Endothelial cell of umbilical vein (primary cell): Measurements from ENCODE around the gene IFT88. TPM values are rescaled to one million over a fixed set of nuclear protein-coding genes. Genes with fewer than 3 reads are reported as not detected.

Experiments used
- BruUV-seq: library from RNA; stranded (reverse); fragments of 400-500 nt; replicated peaks from 2 replicates; lab custom pipeline; 2021; lab: Mats Ljungman, UMichigan
- CTCF ChIA-PET: fragments of 300-600, 350-600 bp; sonication (Branson Sonifier 250); formaldehyde crosslinking; loops from one replicate; lab custom pipeline; 2021; ENCODE audit warnings: antibody characterized with exemption, inconsistent platforms; lab: Charles Lee
- POLR2A ChIA-PET: fragments of 300-600, 350-600 bp; sonication (Branson Sonifier 250); formaldehyde crosslinking; loops from one replicate; lab custom pipeline; 2021; ENCODE audit warnings: antibody characterized with exemption, inconsistent platforms; lab: Charles Lee
- DNase-seq: peaks from one replicate; pipeline ENCODE4 v3.0.0-alpha.2; 2011; ENCODE audit warnings: low read depth, low spot score
- FAIRE-seq: peaks from 2 replicates; lab custom pipeline; 2011; peaks lifted over from hg19 to GRCh38; lab: Jason Lieb, UNC
- H2AFZ ChIP-seq: 2 replicates; pipeline ENCODE4 v1.6.0; 2012; ENCODE audit warnings: low read depth, low read length, control low read depth, inconsistent platforms
- H3K27ac ChIP-seq: 2 replicates; pipeline ENCODE4 v1.5.1; 2011; ENCODE audit warnings: low read depth, mild to moderate bottlenecking, control low read depth, low read length, moderate library complexity; ENCODE audit not compliant: insufficient read depth
- H3K27me3 ChIP-seq, 2 experiments: 2 replicates each; pipeline versions ENCODE4 v1.6.0 to v1.6.1; 2011; ENCODE audit warnings: low read length in 2 of 2, mixed read lengths in 1 of 2; ENCODE audit not compliant: control insufficient read depth in 2 of 2, insufficient read depth in 2 of 2
- H3K36me3 ChIP-seq, 2 experiments: 2 replicates in 1 of 2; 3 replicates in 1 of 2; pipeline ENCODE4 v1.5.1; 2011; ENCODE audit warnings: low read length in 2 of 2, mild to moderate bottlenecking in 1 of 2, moderate library complexity in 1 of 2; ENCODE audit not compliant: control insufficient read depth in 2 of 2, insufficient read depth in 2 of 2; ENCODE audit errors: extremely low read depth in 1 of 2
- H3K4me1 ChIP-seq: 3 replicates; pipeline ENCODE4 v1.5.1; 2011; ENCODE audit warnings: mild to moderate bottlenecking, low read length; ENCODE audit not compliant: control insufficient read depth, insufficient read depth; ENCODE audit errors: extremely low read depth
- H3K4me2 ChIP-seq: 2 replicates; pipeline ENCODE4 v1.6.1; 2011; ENCODE audit warnings: low read length, control low read depth, mixed read lengths; ENCODE audit not compliant: insufficient read depth
- H3K4me3 ChIP-seq, 3 experiments: fragments of 200-600 bp in 1 of 3; sonication (generic), shearing (Covaris generic) in 1 of 3; replicated peaks in 1 of 3; 2 replicates each; pipeline ENCODE4 v1.5.1; 2011 to 2016; ENCODE audit warnings: control low read depth in 3 of 3, low read length in 3 of 3, mild to moderate bottlenecking in 2 of 3, inconsistent platforms in 1 of 3, low read depth in 1 of 3, moderate library complexity in 1 of 3; ENCODE audit not compliant: insufficient read depth in 1 of 3
- H3K79me2 ChIP-seq: 2 replicates; pipeline ENCODE4 v1.6.0; 2012; ENCODE audit warnings: low read length, inconsistent platforms; ENCODE audit not compliant: control insufficient read depth, insufficient read depth
- H3K9ac ChIP-seq: replicated peaks from 2 replicates; pipeline ENCODE3; 2011; ENCODE audit warnings: low read length, control low read depth; ENCODE audit not compliant: insufficient read depth; ENCODE audit errors: extremely low read depth
- H3K9me1 ChIP-seq: replicated peaks from 3 replicates; pipeline ENCODE4 v1.6.0; 2011; ENCODE audit warnings: mild to moderate bottlenecking, low read length; ENCODE audit not compliant: control insufficient read depth, insufficient read depth; ENCODE audit errors: extremely low read depth
- H3K9me3 ChIP-seq: replicated peaks from 2 replicates; pipeline ENCODE4 v1.5.1; 2012; ENCODE audit warnings: low read length, inconsistent platforms; ENCODE audit not compliant: control insufficient read depth, insufficient read depth
- H4K20me1 ChIP-seq: replicated peaks from 2 replicates; pipeline ENCODE3; 2011; ENCODE audit warnings: mild to moderate bottlenecking, low read length; ENCODE audit not compliant: control insufficient read depth, insufficient read depth; ENCODE audit errors: extremely low read depth
- EZH2 ChIP-seq: IDR thresholded peaks from 2 replicates; pipeline ENCODE4 v1.6.1; 2012; ENCODE audit warnings: borderline replicate concordance, low read depth, mild to moderate bottlenecking, moderate library complexity, low read length, inconsistent platforms; ENCODE audit not compliant: severe bottlenecking
- FOS ChIP-seq: IDR thresholded peaks from 2 replicates; pipeline ENCODE4 v1.6.1; 2011; ENCODE audit warnings: mild to moderate bottlenecking, low read length, moderate library complexity, borderline replicate concordance; ENCODE audit not compliant: insufficient read depth
- GATA2 ChIP-seq: IDR thresholded peaks from 2 replicates; pipeline ENCODE4 v1.7.0; 2011; ENCODE audit warnings: low read depth, mild to moderate bottlenecking, moderate library complexity, mixed read lengths, low read length; ENCODE audit not compliant: insufficient read length, insufficient read depth
- JUN ChIP-seq: IDR thresholded peaks from 2 replicates; pipeline ENCODE4 v1.6.1; 2011; ENCODE audit warnings: borderline replicate concordance, low read depth; ENCODE audit not compliant: insufficient read length, insufficient read depth
- MYC ChIP-seq: IDR thresholded peaks from one replicate; pipeline ENCODE4 v1.6.1; 2011; ENCODE audit warnings: mild to moderate bottlenecking, low read depth, low read length
- POLR2A ChIP-seq: IDR thresholded peaks from 2 replicates; pipeline ENCODE4 v1.6.1; 2012; ENCODE audit warnings: low read depth, mild to moderate bottlenecking, control low read depth, low read length
- POLR2AphosphoS5 ChIP-seq: IDR thresholded peaks from 2 replicates; pipeline ENCODE4 v1.6.1; 2012; ENCODE audit warnings: low read depth, mild to moderate bottlenecking, control low read depth, low read length, moderate library complexity; ENCODE audit not compliant: insufficient read depth
- dilution Hi-C: fragments of 300-500 bp; cut with MboI; formaldehyde crosslinking; loops from one replicate; pipeline ENCODE4 v1.15.0; 2019; ENCODE audit warnings: low sequenced_read_pairs; ENCODE audit not compliant: extremely low pct_ligation_motif_present
- intact Hi-C: fragments of 100-400 bp; cut with micrococcal nuclease; formaldehyde crosslinking; loops from one replicate; pipeline ENCODE4 v1.10.0; 2022
- polyA plus RNA-seq, 4 experiments: library from polyadenylated mRNA; depleted of rRNA in 3 of 4; stranded (reverse) in 3 of 4; unstranded in 1 of 4; fragments of >200 nt; gene quantifications; 2 replicates each; pipeline versions ENCODE4 v1.2.1 to v1.2.3, GENCODE V29; 2011 to 2012; ENCODE audit warnings: missing spikeins in 1 of 4
- total RNA-seq: library from RNA; stranded (reverse); gene quantifications from 2 replicates; pipeline ENCODE4 v1.2.3, GENCODE V29; 2021
- TF ChIP-seq, protein P1 (sequence below): IDR thresholded peaks from 2 replicates; pipeline ENCODE4 v1.6.1; 2011; ENCODE audit not compliant: insufficient read depth, insufficient read length
- TF ChIP-seq, protein P2 (sequence below), 2 donors: IDR thresholded peaks; 1 replicate in 1 of 2; 2 replicates in 1 of 2; pipeline ENCODE4 v1.5.1; 2011; ENCODE audit warnings: low read length in 2 of 2, mild to moderate bottlenecking in 2 of 2, moderate library complexity in 2 of 2, control low read depth in 1 of 2, inconsistent platforms in 1 of 2, low read depth in 1 of 2; ENCODE audit not compliant: insufficient read depth in 1 of 2; ENCODE audit errors: extremely low read depth in 1 of 2

Gene IFT88
- total and polyA plus RNA-seq, 2 donors (not counting 3 experiments of a cell fraction or from before 2014, with no cell fraction given) = 2.4 to 9.1 TPM

DNA sequence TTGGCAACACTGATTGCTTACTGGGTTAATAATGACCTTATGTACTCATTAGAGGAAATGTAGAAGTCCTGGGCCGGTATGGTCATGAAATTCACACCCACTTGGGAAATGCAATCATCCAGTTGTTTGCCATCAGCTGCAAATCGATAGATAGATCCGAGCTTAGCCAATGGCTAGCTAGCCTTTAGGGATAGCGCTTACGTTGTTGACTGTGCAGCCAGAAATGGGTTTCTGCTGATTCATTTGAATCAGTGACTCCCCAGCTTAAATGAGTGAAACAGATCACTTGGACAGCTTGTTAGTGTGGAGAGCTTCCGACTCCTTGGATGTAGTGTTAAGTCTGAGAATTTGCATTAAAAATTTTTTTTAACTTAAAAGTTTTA is 148.4 kb downstream of the IFT88 start:
- CTCF ChIA-PET = interaction anchor here (0.8 to 5.5 kb wide), 16 partner anchors 8 to 518 kb away, joined by 3 to 73 read pairs (median 4); partner anchors contain the start of genes EEF1AKMT1 and IL17D
- H3K9ac ChIP-seq = no peak overlapping the region
- peaks cover 27% of the 10 kb centered on the region for H3K4me1 ChIP-seq
- no peaks in the 10 kb centered on the region for H4K20me1 ChIP-seq
- H3K27ac ChIP-seq = no peak overlapping the region
- intact Hi-C loops (loop anchor here (2.0 kb wide), 2 partner anchors 53 to 73 kb away; no protein-coding TSS in a partner anchor), dilution Hi-C loops (no loop called here)
- DNase-seq (no peak), FAIRE-seq (no peak)
- H3K9me3 ChIP-seq = no peaks in the 10 kb centered on the region
- H3K9me1 ChIP-seq = no peaks in the 10 kb centered on the region
- no peaks in the 10 kb centered on the region for H3K27me3 ChIP-seq
- no peak overlapping the region for H2AFZ ChIP-seq
- no TSS peak for BruUV-seq
- no peak overlapping the region for H3K4me2 ChIP-seq
- no peaks in the 10 kb centered on the region for H3K79me2 ChIP-seq
- POLR2A ChIA-PET = interaction anchor here (1.4 kb wide), 1 partner anchor 100 kb away, joined by 6 read pairs; no protein-coding TSS in a partner anchor
- TF ChIP-seq POLR2A = no peak
- no peak for TF ChIP-seq POLR2AphosphoS5
- TF ChIP-seq, protein P1, sequence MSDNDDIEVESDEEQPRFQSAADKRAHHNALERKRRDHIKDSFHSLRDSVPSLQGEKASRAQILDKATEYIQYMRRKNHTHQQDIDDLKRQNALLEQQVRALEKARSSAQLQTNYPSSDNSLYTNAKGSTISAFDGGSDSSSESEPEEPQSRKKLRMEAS = no peak
- TF ChIP-seq GATA2 = no peak
- TF ChIP-seq FOS = no peak
- TF ChIP-seq, protein P2, sequence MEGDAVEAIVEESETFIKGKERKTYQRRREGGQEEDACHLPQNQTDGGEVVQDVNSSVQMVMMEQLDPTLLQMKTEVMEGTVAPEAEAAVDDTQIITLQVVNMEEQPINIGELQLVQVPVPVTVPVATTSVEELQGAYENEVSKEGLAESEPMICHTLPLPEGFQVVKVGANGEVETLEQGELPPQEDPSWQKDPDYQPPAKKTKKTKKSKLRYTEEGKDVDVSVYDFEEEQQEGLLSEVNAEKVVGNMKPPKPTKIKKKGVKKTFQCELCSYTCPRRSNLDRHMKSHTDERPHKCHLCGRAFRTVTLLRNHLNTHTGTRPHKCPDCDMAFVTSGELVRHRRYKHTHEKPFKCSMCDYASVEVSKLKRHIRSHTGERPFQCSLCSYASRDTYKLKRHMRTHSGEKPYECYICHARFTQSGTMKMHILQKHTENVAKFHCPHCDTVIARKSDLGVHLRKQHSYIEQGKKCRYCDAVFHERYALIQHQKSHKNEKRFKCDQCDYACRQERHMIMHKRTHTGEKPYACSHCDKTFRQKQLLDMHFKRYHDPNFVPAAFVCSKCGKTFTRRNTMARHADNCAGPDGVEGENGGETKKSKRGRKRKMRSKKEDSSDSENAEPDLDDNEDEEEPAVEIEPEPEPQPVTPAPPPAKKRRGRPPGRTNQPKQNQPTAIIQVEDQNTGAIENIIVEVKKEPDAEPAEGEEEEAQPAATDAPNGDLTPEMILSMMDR (IDR thresholded peaks at IDR 0.05; ENCODE audit: extremely low read depth in 1 of 2, insufficient read depth in 1 of 2, low read depth in 1 of 2, low read length in 2 of 2) = no peak
- TF ChIP-seq MYC = no peak
- no peak for TF ChIP-seq JUN
- no peak for TF ChIP-seq EZH2
- H3K4me3 ChIP-seq = no peak overlapping the region
- no peaks in the 10 kb centered on the region for H3K36me3 ChIP-seq
